HG02759 (cell line): ENCODE measurements around the gene UBASH3A.

Experiments used
- ATAC-seq: cut with Tn5 transposase; IDR thresholded peaks from one replicate; pipeline ENCODE4 v1.9.1; 2021; ENCODE audit warnings: mild to moderate bottlenecking, moderate library complexity; ENCODE audit not compliant: unreplicated experiment

The UBASH3A gene

GRCh38 chr21:42447182-42447581 lies 43.5 kb downstream of the UBASH3A start:
- no peak for ATAC-seq

GRCh38 chr21:42447732-42448131 lies 44.0 kb downstream of the UBASH3A start:
- ATAC-seq, result no peak

GRCh38 chr21:42448686-42449085 lies 45.0 kb downstream of the UBASH3A start:
- ATAC-seq, result no peak

GRCh38 chr21:42451941-42452340 lies 48.2 kb downstream of the UBASH3A start:
- ATAC-seq, result no peak

GRCh38 chr21:42452401-42453223 lies 48.9 kb downstream of the UBASH3A start:
- ATAC-seq, result no peak

- no peak for ATAC-seq
Measured at GRCh38 chr21:42453224-42453985, 49.7 kb downstream of the UBASH3A start.

- no peak for ATAC-seq
Measured at GRCh38 chr21:42453986-42454570, 50.4 kb downstream of the UBASH3A start.

GRCh38 chr21:42454786-42455185 lies 51.1 kb downstream of the UBASH3A start:
- ATAC-seq, result no peak

- no peak for ATAC-seq
Measured at GRCh38 chr21:42455196-42455595, 51.5 kb downstream of the UBASH3A start.

GRCh38 chr21:42455754-42456440 lies 52.2 kb downstream of the UBASH3A start:
- no peak for ATAC-seq

- ATAC-seq, result no peak
Measured at GRCh38 chr21:42456457-42456856, 52.8 kb downstream of the UBASH3A start.

- no peak for ATAC-seq
Measured at GRCh38 chr21:42459082-42459460, 55.4 kb downstream of the UBASH3A start.

- ATAC-seq, result no peak
Measured at GRCh38 chr21:42459546-42460215, 56.0 kb downstream of the UBASH3A start.

GRCh38 chr21:42460391-42461184 lies 56.9 kb downstream of the UBASH3A start:
- ATAC-seq, result peak; percentile 55

GRCh38 chr21:42461185-42461520 lies 57.5 kb downstream of the UBASH3A start:
- ATAC-seq, result no peak

GRCh38 chr21:42461881-42462877 lies 58.5 kb downstream of the UBASH3A start:
- ATAC-seq, result no peak

- ATAC-seq, result no peak
Measured at GRCh38 chr21:42463861-42464515, 60.3 kb downstream of the UBASH3A start.
